K562 (cell line): Measurements from ENCODE around the gene TP53BP2. TPM values are rescaled to one million over a fixed set of nuclear protein-coding genes. Genes with fewer than 3 reads are reported as not detected.

ENCODE experiments used
- AFF4 ChIP-seq: sonication (generic); formaldehyde crosslinking; IDR thresholded peaks from 2 replicates; pipeline ENCODE4 v1.8.0; 2023; ENCODE audit warnings: mild to moderate bottlenecking, missing genetic modification reagents
- BRD9 ChIP-seq: fragments of 450-650 bp; IDR thresholded peaks from 2 replicates; pipeline ENCODE4 v1.6.1; 2018; ENCODE audit warnings: low read depth; ENCODE audit not compliant: partially characterized antibody
- CREB1 ChIP-seq, 2 experiments: sonication (generic) in 1 of 2; formaldehyde crosslinking in 1 of 2; IDR thresholded peaks; 2 replicates each; pipeline versions ENCODE4 v1.6.1 to v1.8.0; 2012 to 2022; ENCODE audit warnings: inconsistent platforms in 1 of 2, mild to moderate bottlenecking in 1 of 2, missing genetic modification reagents in 1 of 2, moderate library complexity in 1 of 2
- FOSL1 ChIP-seq: fragments of 200-800 bp; sonication (Bioruptor generic); conservative IDR thresholded peaks from 2 replicates; pipeline ENCODE4 v1.6.1; 2016; ENCODE audit warnings: missing genetic modification characterization, missing compliant biosample characterization
- HDGF ChIP-seq: fragments of 450-650 bp; IDR thresholded peaks from 2 replicates; pipeline ENCODE4 v1.6.1; 2016
- MGA ChIP-seq: fragments of 450-650 bp; IDR thresholded peaks from 2 replicates; pipeline ENCODE4 v1.6.1; 2016; ENCODE audit warnings: mild to moderate bottlenecking, moderate library complexity
- SMARCA5 ChIP-seq: fragments of 450-650 bp; IDR thresholded peaks from 2 replicates; pipeline ENCODE4 v1.6.1; 2016
- polyA plus RNA-seq, 8 experiments: library from polyadenylated mRNA; depleted of rRNA in 4 of 8; stranded (reverse) in 5 of 8; unstranded in 3 of 8; fragments of >200 nt; fragmentation: Nextera tagmentation in 2 of 8; fragmentation: Illumina TruSeq in 1 of 8; extraction: Ambion mirVana in 2 of 8; extraction: Trizol in 1 of 8; gene quantifications; 2 replicates each; pipeline versions ENCODE4 v1.2.1 to v1.2.3, GENCODE V29; 2011 to 2014; ENCODE audit warnings: inconsistent platforms in 1 of 8, missing spikeins in 1 of 8
- total RNA-seq, 7 experiments: library from RNA; depleted of rRNA in 6 of 7; stranded (reverse); fragments of >200 nt in 6 of 7; fragmentation: Illumina TruSeq in 2 of 7; extraction: Trizol in 2 of 7; gene quantifications; 2 replicates each; pipeline versions ENCODE4 v1.2.1 to v1.2.3, GENCODE V29; 2011 to 2021; ENCODE audit warnings: low replicate concordance in 1 of 7

The TP53BP2 gene
- total and polyA plus RNA-seq, 9 of the 15 experiments (the other 6 are each of a cell fraction or from before 2014, with no cell fraction given), result 17.0 to 69.6 (median 40.1) TPM

GRCh38 chr1:223776075-223776814, 69.5 kb downstream of the TP53BP2 start (continued):
- TF ChIP-seq AFF4 (CRISPR knock-in tag) (0 out of 2 replicates have a peak, but pooled peaks have one; percentile 63), MGA (peak; percentile 53), HDGF (peak; percentile 98), SMARCA5 (peak; percentile 89), CREB1 (IDR thresholded peaks at IDR 0.05) (peak; percentile 26; the same call in 1 of the 2 replicates), CREB1 (CRISPR knock-in tag; IDR thresholded peaks at IDR 0.05) (no peak), BRD9 (peak; percentile 57), FOSL1 (peak; percentile 98)
